Stomach (tissue), 4 donors: ENCODE data around the gene CLP1.

Experiments used
- CTCF ChIP-seq, 7 experiments: fragments of 450-650 bp in 4 of 7; fragments of 200-600 bp in 3 of 7; sonication (generic) in 3 of 7; IDR thresholded peaks; one replicate each; pipeline ENCODE4 v1.5.1; 2016 to 2019; ENCODE audit warnings: antibody characterized with exemption in 7 of 7, control low read depth in 2 of 7, mild to moderate bottlenecking in 1 of 7
- EP300 ChIP-seq: sonication (generic); formaldehyde crosslinking; IDR thresholded peaks from one replicate; pipeline ENCODE4 v1.6.1; 2017; ENCODE audit warnings: antibody characterized with exemption
- POLR2A ChIP-seq, 4 donors: fragments of 450-650 bp; IDR thresholded peaks; one replicate each; pipeline ENCODE4 v1.6.1; 2016; ENCODE audit warnings: antibody characterized with exemption in 4 of 4, control low read depth in 2 of 4, mild to moderate bottlenecking in 1 of 4, moderate library complexity in 1 of 4
- POLR2AphosphoS5 ChIP-seq, 3 donors: sonication (generic); formaldehyde crosslinking; IDR thresholded peaks; one replicate each; pipeline ENCODE4 v1.6.1; 2016; ENCODE audit warnings: antibody characterized with exemption in 3 of 3

- TF ChIP-seq CTCF (IDR thresholded peaks at IDR 0.05) (no peak), POLR2A (IDR thresholded peaks at IDR 0.05) (no peak), EP300 (no peak), POLR2AphosphoS5 (IDR thresholded peaks at IDR 0.05) (no peak)
These were observed 47.4 kb upstream of the CLP1 start for GRCh38 chr11:57610170-57610569.
